Lower lobe of right lung (tissue), 2 donors: ENCODE data around the gene SLC19A2. TPM values are rescaled to one million over a fixed set of nuclear protein-coding genes. Genes with fewer than 3 reads are reported as not detected.
"Not testable (repeated sequence)": the region's sequence is repeated elsewhere in the genome, so short reads cannot be mapped to it uniquely, and the experiment has no call there.

Experiments used
- ATAC-seq, 2 donors: fragments of 200-7000 bp; cut with Tn5 transposase; one replicate each; pipeline ENCODE4 v1.9.1; 2020 to 2022; ENCODE audit warnings: mild to moderate bottlenecking in 2 of 2, moderate library complexity in 2 of 2
- DNase-seq: peaks from one replicate; pipeline ENCODE4 v3.0.0-alpha.2; 2020
- H3K27ac ChIP-seq: fragments of 200-600 bp; one replicate; pipeline ENCODE4 v1.8.0; 2022
- H3K27me3 ChIP-seq: fragments of 200-600 bp; one replicate; pipeline ENCODE4 v1.8.0; 2022; ENCODE audit warnings: low read depth
- H3K36me3 ChIP-seq: fragments of 200-600 bp; one replicate; pipeline ENCODE4 v1.8.0; 2022; ENCODE audit warnings: mild to moderate bottlenecking
- H3K4me1 ChIP-seq: fragments of 200-600 bp; one replicate; pipeline ENCODE4 v1.8.0; 2022
- H3K4me3 ChIP-seq: fragments of 200-600 bp; one replicate; pipeline ENCODE4 v1.8.0; 2022; ENCODE audit warnings: mild to moderate bottlenecking
- H3K9me3 ChIP-seq: fragments of 200-600 bp; one replicate; pipeline ENCODE4 v1.8.0; 2022
- CTCF ChIP-seq: fragments of 200-600 bp; IDR thresholded peaks from one replicate; pipeline ENCODE4 v1.8.0; 2022; ENCODE audit warnings: antibody characterized with exemption, mild to moderate bottlenecking
- intact Hi-C: fragments of 100-400 bp; cut with DNase I; formaldehyde crosslinking; loops from one replicate; pipeline ENCODE4 v1.11.0; 2022
- long read RNA-seq: library from polyadenylated mRNA; unstranded; transcript quantifications from one replicate; pipeline ENCODE4 v2.0.0, GENCODE V29; 2021
- total RNA-seq: library from RNA; stranded (reverse); fragmentation: NEBNext Ultra II Directional; extraction: Animal tissue kit (Norgen Biotek cat#: 25700); gene quantifications from one replicate; pipeline ENCODE4 v1.2.1, GENCODE V29; 2021
- donor health status: DM: no; HTN: yes; CAD: no; lungs with severe emphysema.

SLC19A2 gene
- total RNA-seq, result 11.1 TPM
- long read RNA-seq, transcript SLC19A2-201 (6 exons, 3,671 nt), result major isoform, 5 of 16 reads
- long read RNA-seq, partial matches to known transcripts, result 6 of 16 reads
- long read RNA-seq, other reads (novel, unspliced or antisense), result 4 of 16 reads

DNA sequence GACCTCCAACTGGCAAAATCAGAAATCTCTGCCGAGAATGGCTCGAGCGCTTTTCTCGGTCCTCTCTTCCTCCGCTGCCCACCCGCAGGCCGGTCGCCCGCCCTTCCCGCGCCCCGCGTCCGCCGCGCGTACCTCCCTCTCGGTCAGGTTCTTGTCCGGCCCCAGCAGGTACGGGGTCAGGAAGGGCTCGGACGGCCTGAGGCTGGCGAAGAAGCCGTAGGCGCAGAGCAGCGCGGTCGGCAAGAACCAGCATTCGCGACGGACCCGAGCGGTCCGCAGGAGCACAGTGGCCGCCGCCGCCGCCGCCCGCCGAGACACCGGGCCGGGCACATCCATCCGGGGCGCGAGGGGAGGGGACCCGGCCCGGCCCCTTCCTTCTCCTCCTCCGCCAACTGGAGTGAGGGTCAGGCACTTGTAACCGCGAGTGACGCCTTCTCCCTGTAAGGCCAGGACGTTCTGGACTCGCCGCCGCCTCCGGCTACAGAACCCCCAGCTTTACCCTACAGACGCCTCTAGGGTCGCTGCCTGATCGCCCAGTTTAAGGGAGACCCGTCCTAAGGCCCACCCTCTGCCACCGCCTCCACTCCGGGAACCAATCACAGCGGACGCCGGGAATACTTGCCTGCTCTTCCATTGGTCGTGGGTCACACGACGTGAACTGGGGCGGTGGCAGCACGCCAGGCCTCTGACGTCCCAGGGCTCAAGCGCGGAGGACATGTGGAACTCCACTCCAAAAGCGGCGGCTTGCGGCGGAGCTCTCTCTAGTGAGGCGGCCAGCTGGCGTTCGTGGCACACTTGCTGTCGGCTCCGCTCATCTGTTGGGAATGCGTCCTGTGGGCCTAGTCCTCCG, at the start of gene SLC19A2:
Gene SLC19A2 (minus strand): TSS at position 514 of the 850 bp plus-strand sequence. CDS start 178 bp downstream, at position 336.
- TF ChIP-seq CTCF, result peak; percentile 43
- Histone ChIP-seq H3K4me3 (peak within 1 kb of the TSS; percentile 83), H3K36me3 (no peaks in the 10 kb centered on the region), H3K9me3 (no peaks in the 10 kb centered on the region), H3K27ac (peak within 1 kb of the TSS; percentile 100), H3K27me3 (no peaks in the 10 kb centered on the region), H3K4me1 (peaks cover 32% of the 10 kb centered on the region)
- intact Hi-C loops, result no loop called here
- DNase-seq (peak; percentile 100), ATAC-seq (peak; percentile 97 to 99)

- ATAC-seq (no peak), DNase-seq (no peak)
- Histone ChIP-seq H3K4me1 (no peaks in the 10 kb centered on the region), H3K4me3 (no peak overlapping the region), H3K9me3 (no peaks in the 10 kb centered on the region), H3K27me3 (no peaks in the 10 kb centered on the region), H3K27ac (no peak overlapping the region), H3K36me3 (no peaks in the 10 kb centered on the region)
- intact Hi-C loops, result no loop called here
- no peak for TF ChIP-seq CTCF
Observed at GRCh38 chr1:169534653-169535052, 48.9 kb upstream of the SLC19A2 start.

GRCh38 chr1:169533528-169534190, 47.9 kb upstream of the SLC19A2 start:
- H3K27me3 ChIP-seq, DNase-seq, H3K9me3 ChIP-seq, H3K36me3 ChIP-seq, H3K27ac ChIP-seq, H3K4me3 ChIP-seq, ATAC-seq, H3K4me1 ChIP-seq, intact Hi-C loops: not testable (repeated sequence)

DNA sequence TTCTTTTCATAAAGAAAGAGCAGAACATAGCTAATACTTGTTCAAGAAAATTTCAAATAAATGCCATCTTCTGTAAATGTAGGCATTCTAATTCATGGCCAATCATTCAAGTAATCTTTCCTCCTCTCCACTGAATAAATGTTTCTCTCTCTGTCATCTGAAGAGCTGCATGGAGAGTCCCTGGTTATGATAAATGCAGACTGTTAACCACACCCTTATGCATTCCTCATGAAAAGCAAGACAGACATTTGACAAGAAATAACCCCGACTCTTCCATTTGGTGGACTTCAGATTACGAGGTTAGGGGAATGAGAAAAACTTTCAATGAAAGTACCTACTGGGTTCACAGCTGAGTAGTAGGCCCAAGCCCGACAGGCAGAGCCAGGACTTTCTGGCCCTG, 44.7 kb upstream of the SLC19A2 start:
- Histone ChIP-seq H3K36me3 (no peaks in the 10 kb centered on the region), H3K27me3 (no peaks in the 10 kb centered on the region), H3K27ac (no peak overlapping the region), H3K4me3 (no peak overlapping the region), H3K4me1 (peaks cover 4% of the 10 kb centered on the region), H3K9me3 (no peaks in the 10 kb centered on the region)
- intact Hi-C loops, result no loop called here
- no peak for ATAC-seq
- no peak for TF ChIP-seq CTCF
- no peak for DNase-seq

- H3K4me3 ChIP-seq, result no peak overlapping the region
- peak overlapping the region; percentile 71 for H3K27ac ChIP-seq
- no peak for DNase-seq
- H3K9me3 ChIP-seq, result no peaks in the 10 kb centered on the region
- peaks cover 4% of the 10 kb centered on the region for H3K4me1 ChIP-seq
- no peaks in the 10 kb centered on the region for H3K36me3 ChIP-seq
- peak; percentile 86 to 96 for ATAC-seq
- H3K27me3 ChIP-seq, result no peaks in the 10 kb centered on the region
- no peak for TF ChIP-seq CTCF
- intact Hi-C loops, result no loop called here
Observed at GRCh38 chr1:169529068-169529642, 43.4 kb upstream of the SLC19A2 start.
